GM18951 (cell line): ENCODE results near the gene C1QTNF12.

Experiments used
- POLR2A ChIP-seq: IDR thresholded peaks from 4 replicates; pipeline ENCODE4 v1.6.1; 2011; ENCODE audit warnings: mild to moderate bottlenecking; ENCODE audit not compliant: insufficient read length, insufficient read depth; ENCODE audit errors: extremely low read depth
- in situ Hi-C: fragments of 300-500 bp; cut with MboI; formaldehyde crosslinking; loops from one replicate; pipeline ENCODE4 v1.12.0; 2022; ENCODE audit warnings: low sequenced_read_pairs, mixed read lengths, inconsistent platforms; ENCODE audit not compliant: unreplicated experiment

Gene C1QTNF12

DNA sequence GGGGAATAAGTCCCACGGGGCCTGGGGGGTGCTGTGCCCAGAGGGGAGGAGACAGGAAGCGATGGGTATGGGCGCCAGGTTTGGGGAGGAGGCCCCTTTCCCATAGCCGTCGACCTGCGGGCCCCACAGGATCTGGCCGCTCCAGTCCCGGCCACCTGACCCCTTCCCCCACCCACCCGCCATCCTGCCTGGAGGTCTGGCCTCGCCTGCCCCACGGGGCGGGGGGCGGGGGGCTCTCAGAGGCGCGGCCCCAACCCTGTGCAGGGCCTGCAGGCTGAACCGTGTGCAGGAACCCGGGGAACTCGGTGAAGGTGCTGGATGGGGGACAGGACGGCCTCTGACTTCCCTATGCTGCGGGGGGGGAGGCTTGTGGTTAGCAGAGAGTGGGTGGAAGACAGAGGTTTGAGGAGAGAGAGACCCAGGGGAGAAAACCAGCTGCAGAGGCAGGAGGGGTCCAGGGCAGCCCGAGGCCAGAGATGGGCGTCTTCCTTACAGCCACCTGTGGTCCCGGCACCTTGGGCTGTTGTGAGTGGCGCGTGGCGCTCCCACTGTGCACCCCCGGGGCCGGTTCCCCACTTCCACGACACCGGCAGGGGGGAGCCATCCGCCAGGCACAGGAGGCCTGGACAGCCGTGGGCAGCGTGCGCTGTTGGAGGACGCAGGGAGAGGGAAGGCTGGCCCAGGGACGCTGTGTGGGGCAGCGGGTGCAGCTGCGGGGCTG lies 37.6 kb downstream of the C1QTNF12 start:
- in situ Hi-C loops: no loop called here
- no peak for TF ChIP-seq POLR2A

DNA sequence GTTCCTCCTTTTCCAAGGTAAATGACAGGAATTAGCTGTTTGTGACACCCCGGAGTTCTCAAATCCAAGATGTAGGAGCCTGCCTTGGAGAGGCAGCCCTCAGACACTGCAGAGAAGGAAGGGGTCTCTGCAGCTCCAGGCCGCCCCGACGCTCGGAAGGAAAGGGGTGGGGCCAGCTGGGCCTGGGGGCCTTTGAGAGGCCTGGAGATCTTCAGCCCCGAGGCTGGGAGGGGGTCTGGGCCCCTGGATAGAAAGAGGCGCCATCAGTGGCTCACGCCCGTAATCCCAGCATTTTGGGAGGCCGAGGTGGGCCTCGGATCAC lies 39.0 kb downstream of the C1QTNF12 start:
- no peak for TF ChIP-seq POLR2A
- in situ Hi-C loops: no loop called here

DNA sequence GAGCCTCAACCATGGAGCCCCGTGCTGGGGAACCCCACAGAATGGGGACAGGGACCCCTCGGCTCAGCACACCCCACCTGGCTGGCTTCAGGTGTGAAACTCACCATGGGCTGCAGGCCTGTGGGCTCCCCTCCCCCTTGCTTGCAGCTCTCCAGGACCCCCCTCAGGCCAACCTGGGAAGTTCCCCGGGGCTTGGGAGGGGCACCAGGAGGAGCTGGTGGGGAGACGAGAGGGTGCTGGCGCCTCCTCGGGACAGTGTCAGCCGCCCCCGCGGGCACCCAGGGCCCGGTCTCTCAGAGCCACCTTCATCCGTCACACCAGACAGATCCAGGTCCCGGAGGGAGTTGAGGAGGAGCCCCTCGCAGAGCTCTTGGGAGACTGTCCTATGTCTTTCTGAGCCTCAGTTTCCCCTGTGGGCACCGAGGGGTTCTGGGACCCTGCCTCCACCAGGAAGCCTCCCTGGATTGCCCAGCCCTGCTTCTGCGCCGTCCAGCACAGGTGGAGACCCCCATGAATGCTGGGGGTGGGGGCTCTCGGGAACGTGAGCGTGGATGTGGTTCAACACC lies 39.5 kb downstream of the C1QTNF12 start:
- in situ Hi-C loops: no loop called here
- TF ChIP-seq POLR2A: no peak

DNA sequence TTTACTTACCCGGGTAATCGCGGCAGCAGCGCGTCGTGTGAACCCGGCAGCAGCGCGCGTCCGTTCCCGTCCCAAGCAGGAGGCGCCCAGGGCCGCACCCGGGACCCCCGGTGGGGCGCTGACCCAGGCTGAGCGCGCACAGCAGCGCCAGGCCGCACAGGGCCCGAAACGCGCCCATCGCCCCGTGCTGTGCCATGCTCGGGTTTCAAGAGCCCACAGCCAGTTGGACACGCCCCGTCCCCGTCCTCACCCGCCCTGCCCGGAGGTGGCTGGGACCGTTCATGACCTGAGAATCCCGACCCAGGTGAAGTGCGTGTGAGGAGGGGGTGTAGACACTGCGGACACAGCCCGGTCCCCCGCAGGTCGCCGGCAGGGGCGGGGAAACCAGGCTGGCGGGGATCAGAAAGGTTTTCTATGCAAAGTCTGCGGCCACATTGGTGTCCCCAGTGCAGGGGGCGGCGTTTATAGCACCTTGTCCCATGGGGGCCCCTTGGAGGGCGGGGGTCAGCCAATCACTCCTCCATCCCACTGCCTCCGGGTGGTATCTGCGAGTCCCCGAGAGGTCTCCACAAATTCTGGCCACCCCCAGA lies 40.1 kb downstream of the C1QTNF12 start, which contains the start of gene TNFRSF18:
Gene TNFRSF18, minus strand, starts transcription at position 217 of the 590 bp plus-strand sequence. Its CDS starts 21 bp downstream, at position 196.
- in situ Hi-C loops: no loop called here
- TF ChIP-seq POLR2A: no peak

DNA sequence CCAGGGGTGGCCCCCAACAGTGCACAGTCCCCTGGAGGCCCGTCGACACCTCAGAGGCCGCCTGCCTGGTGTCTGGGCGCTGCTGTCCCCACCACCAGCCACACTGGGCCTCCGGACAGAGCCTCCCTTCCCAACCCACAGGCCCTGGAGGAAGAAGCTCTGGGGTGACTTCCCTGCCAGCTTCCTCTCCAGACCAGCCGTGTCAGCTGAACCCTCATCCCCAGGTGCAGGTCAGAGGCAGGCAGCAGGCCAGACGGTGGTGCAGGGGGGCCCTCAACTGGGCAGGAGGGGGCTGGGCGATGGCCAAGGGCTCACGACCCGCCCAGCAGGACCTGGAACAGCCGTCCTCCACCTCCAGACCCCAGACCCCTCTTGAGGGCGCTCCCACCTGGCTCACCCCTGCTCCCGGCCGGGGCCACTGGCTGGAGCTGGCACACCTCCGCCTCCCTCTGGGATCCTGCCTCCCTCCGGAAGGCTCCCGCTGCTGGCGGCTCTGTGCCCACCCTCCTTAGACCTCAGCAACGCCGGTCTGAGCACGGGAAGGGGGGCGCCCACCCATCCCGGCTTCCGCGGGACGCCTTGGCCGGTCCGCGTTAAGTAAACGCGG lies 40.6 kb downstream of the C1QTNF12 start:
- no peak for TF ChIP-seq POLR2A
- in situ Hi-C loops: no loop called here

DNA sequence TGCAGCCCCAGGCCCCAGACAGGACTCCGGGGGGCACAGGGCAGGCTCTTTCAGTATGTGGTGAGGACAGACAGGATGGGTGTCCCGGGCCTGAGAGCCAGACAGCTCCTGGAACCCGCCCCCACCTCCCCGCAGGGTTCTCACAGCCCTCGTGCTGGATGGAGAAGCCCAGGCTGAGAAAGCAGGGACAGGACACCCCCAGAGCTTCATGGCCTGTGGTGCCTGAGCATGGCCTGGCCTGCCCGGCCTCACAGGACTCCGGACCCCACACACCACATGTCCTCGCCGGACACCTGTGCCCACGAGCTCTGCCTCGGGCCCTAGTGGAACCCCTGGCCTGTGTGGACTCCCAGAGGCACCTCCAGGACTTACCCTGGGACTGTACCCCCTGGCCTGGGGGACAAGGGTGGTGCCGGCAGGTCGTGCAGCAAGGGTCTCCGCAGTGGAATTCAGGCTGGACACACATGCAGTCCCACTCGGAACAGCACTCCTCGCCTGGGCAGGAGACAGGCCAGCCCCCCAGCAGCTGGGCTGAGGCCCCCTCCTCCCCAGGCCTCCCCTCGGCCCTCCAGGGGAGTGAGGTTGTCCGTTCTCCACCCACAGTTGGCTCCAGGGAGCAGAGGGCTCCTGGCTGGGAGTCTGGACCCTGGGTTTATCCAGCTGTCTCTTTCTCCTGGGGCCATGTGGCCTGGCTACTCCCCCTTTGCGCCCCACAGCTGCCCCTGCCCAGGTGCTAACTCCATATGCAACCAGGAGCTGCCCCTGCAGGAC lies 41.3 kb downstream of the C1QTNF12 start:
- in situ Hi-C loops: no loop called here

DNA sequence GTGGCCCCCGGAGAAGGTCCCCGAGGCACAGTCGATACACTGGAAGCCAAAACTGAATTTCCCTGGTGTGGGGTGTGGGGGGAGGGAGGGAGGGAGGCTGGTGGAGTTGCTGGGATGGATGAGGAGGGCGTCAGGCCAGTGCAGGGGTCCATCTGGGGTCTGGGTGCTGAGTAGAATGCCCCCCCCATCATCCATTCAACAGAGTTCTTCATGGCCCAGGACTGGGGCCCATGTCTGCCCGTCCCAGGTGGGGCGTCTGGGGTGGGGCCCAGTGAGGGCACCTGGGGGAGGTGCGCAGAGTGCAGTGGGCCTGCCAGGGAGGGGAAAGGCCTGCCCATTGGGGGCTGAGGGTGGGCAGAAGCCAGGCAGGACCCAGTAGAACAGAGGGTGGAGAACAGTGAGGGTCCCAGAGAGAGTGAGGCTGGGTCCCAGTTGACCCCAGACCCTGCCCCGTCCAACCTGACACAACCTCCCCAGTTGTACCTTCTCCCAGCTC lies 42.0 kb downstream of the C1QTNF12 start:
- no peak for TF ChIP-seq POLR2A

More for the DNA sequence above, 41.3 kb downstream of the C1QTNF12 start:
- no peak for TF ChIP-seq POLR2A

DNA sequence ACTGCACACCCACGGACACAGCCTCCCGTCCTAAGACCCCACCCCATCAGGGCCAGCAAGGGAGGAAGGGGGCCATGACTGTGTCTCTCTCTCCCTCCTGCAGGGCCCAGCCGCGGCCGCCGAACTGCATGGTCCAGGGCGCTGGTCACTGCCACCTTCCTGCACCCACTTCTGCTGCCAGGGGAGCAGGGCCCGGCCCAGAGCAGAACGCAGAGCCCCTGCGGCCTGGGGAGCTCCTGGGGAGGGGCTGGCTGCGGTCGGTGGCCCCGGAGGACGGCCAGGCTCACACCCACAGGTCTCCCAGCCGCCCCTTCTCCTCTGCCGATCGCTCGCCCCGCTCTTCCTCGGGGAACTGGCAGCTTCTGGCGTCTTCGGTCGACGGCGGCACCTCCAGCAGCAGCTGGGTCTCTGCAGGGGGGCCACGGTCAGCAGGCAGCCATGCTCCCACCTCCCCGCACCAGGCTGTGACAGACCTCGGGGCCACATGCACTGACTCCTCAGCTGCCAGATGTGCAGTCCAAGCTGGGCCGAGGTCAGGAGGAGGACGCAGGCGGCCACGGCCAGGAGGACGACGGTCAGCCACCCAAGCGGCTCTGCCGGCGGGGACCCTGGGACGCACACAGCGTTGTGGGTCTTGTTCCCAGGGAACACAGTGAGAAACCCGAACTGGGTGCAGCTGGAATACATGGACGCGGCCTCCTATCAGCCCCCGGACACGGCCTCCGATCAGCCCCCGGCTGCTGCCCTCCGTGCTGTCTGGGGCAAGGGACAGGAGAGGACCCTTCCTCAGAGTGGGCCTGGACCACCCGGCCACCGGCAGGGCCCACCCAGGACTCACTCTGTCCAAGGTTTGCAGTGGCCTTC lies 42.7 kb downstream of the C1QTNF12 start:
- in situ Hi-C loops: no loop called here
- no peak for TF ChIP-seq POLR2A

More for the DNA sequence above, 42.0 kb downstream of the C1QTNF12 start:
- in situ Hi-C loops: no loop called here

DNA sequence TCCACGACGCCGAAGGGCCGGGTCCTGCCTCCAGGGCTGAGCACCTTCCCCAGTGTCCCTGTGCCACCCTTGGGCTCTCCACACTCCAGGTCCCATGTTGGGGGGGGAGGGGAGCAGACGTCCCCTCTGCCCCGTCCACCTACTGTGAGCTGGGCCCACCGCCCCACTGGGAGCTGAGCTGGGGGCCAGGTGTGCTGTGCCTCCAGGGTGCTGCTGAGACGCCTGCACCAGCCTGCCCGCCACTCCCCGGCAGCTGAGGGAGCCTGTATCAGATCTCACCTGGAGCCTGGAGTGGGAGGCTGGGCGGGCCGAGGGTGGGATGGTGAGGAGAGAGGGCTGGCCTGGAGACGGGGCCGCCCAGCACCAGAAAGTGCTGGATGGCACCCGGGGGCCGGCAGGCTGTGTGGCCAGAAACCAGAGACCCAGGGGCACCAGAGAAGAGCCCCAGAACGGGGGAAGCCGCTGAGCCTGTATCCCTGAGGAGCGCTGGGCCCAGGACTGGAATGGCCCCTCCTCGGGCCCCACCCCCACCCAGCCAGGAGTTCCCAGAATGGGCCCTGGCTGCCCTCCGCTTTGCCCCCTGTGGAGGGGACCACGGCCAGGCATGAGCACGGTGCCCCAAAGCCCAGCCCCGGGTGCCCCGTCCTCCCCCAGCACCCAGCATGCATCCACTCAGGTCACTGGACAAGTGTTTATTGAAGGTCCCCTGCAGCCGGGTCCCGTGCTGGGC lies 43.5 kb downstream of the C1QTNF12 start:
- TF ChIP-seq POLR2A: no peak
- in situ Hi-C loops: no loop called here

DNA sequence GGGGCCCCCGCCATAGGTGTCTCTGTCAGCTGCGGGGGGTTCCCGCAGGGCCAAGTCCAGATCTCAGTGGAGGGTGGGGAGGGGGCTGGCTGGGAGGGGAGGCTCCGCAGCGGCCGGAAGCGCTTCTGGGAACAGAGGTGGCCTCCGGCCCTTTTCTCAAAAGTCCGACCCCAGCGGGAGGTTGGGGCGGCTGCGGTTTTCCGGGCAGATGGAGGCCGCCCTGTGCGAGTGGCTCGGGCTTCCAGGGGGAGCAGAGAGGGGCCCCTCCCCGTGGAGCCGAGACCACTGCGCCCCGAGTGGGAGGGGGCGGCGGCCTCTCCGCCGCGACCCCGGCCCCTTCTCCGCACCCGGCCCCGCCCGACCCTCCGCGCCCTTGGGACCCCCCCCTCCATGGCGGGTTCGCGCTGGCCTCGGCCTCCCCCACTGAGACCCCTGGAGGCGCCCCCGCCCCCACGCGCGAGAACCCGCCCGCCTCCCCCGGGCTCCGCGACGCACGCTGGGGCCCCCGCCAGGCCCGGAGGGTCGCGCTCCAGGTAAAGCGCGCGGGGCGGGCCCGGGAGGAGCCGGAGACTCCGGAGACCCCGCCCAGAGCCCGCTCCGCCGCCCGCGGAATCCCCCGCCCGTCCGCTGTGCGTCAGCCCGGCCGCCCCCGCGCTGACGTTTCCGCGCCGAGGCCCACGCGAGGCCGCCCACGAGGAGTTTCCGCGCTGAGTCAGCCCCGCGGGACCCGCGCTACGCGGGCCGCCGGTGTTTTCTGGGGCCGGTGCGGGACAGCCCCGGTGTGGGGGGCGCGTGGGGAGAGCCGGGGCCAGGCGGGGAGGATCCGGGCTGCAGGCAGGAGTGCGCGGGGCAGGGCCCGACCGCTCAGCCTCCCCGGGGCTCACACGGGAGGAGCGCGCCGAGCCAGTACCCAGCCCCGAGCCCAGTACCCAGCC lies 45.4 kb downstream of the C1QTNF12 start:
- in situ Hi-C loops: no loop called here
- no peak for TF ChIP-seq POLR2A
